GM12873 (cell line): Measurements from ENCODE around the gene G6PC3.

Source experiments
- CTCF ChIP-seq: IDR thresholded peaks from 2 replicates; pipeline ENCODE4 v1.5.1; 2012; ENCODE audit warnings: low read depth, mild to moderate bottlenecking, moderate library complexity, low read length, control low read depth; ENCODE audit not compliant: insufficient read depth; ENCODE audit errors: missing control alignments

The G6PC3 gene

GRCh38 chr17:44113382-44113781 lies 42.8 kb downstream of the G6PC3 start:
- no peak for TF ChIP-seq CTCF

GRCh38 chr17:44113868-44114840 lies 43.6 kb downstream of the G6PC3 start:
- no peak for TF ChIP-seq CTCF

GRCh38 chr17:44115585-44116415 lies 45.3 kb downstream of the G6PC3 start:
- TF ChIP-seq CTCF, result peak; percentile 76

GRCh38 chr17:44117351-44117750 lies 46.8 kb downstream of the G6PC3 start:
- no peak for TF ChIP-seq CTCF

GRCh38 chr17:44118427-44119050 lies 48.0 kb downstream of the G6PC3 start:
- no peak for TF ChIP-seq CTCF

- no peak for TF ChIP-seq CTCF
These were observed 48.5 kb downstream of the G6PC3 start for GRCh38 chr17:44119062-44119461.
